ENCODE measurements around the gene GNAT1.

DNA sequence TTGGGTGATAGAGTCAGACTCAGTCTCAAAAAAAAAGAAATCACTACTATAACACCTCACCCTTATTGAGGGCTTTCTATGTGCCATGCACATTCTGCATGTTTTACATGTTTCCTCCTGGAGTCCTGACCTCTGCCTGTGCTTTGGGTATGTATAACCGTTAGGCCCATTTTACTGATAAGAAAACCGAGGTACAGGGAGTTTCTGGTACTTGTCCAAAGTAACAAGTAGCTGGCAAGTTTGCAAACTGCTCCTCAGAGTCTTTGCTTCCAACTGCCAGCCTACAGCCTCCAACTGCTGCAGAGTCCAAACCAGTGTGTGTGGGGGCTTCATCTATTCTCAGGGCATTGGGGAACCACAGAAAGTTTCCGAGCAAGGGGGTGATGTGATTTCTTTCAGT is 40.9 kb downstream of the GNAT1 start:
- TF ChIP-seq, protein P1, sequence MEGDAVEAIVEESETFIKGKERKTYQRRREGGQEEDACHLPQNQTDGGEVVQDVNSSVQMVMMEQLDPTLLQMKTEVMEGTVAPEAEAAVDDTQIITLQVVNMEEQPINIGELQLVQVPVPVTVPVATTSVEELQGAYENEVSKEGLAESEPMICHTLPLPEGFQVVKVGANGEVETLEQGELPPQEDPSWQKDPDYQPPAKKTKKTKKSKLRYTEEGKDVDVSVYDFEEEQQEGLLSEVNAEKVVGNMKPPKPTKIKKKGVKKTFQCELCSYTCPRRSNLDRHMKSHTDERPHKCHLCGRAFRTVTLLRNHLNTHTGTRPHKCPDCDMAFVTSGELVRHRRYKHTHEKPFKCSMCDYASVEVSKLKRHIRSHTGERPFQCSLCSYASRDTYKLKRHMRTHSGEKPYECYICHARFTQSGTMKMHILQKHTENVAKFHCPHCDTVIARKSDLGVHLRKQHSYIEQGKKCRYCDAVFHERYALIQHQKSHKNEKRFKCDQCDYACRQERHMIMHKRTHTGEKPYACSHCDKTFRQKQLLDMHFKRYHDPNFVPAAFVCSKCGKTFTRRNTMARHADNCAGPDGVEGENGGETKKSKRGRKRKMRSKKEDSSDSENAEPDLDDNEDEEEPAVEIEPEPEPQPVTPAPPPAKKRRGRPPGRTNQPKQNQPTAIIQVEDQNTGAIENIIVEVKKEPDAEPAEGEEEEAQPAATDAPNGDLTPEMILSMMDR (IDR thresholded peaks at IDR 0.05): no peak
- TF ChIP-seq POLR2A (IDR thresholded peaks at IDR 0.05): no peak

All from thyroid gland (tissue), 4 donors.